CD14-positive monocyte (primary cell): ENCODE data around the gene LRCH4. TPM values are rescaled to one million over a fixed set of nuclear protein-coding genes. Genes with fewer than 3 reads are reported as not detected.

Source experiments
- DNase-seq, 3 donors: peaks; one replicate each; pipeline ENCODE4 v3.0.0-alpha.2; 2011 to 2022
- H2AFZ ChIP-seq: 2 replicates; pipeline ENCODE4 v1.6.0; 2012; ENCODE audit warnings: mild to moderate bottlenecking, low read depth, low read length, inconsistent platforms; ENCODE audit not compliant: insufficient read depth, poor library complexity, severe bottlenecking
- H3K27ac ChIP-seq, 2 donors: 1 replicate in 1 of 2; 2 replicates in 1 of 2; pipeline ENCODE4 v1.5.1; 2012 to 2013; ENCODE audit warnings: low read length in 2 of 2, control low read depth in 1 of 2, inconsistent platforms in 1 of 2, low read depth in 1 of 2, mild to moderate bottlenecking in 1 of 2
- H3K27me3 ChIP-seq, 2 donors: one replicate each; pipeline versions ENCODE4 v1.6.0 to v1.6.1; 2011 to 2013; ENCODE audit warnings: low read length in 2 of 2; ENCODE audit not compliant: control insufficient read depth in 2 of 2, insufficient read depth in 2 of 2
- H3K36me3 ChIP-seq, 2 donors: replicated peaks in 1 of 2; 1 replicate in 1 of 2; 2 replicates in 1 of 2; pipeline versions ENCODE4 v1.5.1 to v1.6.1; 2012 to 2013; ENCODE audit warnings: low read length in 2 of 2, control low read depth in 1 of 2, inconsistent platforms in 1 of 2, mild to moderate bottlenecking in 1 of 2; ENCODE audit not compliant: insufficient read depth in 2 of 2, control insufficient read depth in 1 of 2
- H3K4me1 ChIP-seq, 2 donors: 1 replicate in 1 of 2; 2 replicates in 1 of 2; pipeline versions ENCODE4 v1.5.1 to v1.6.1; 2012 to 2013; ENCODE audit warnings: low read length in 2 of 2, control low read depth in 1 of 2, inconsistent platforms in 1 of 2, mild to moderate bottlenecking in 1 of 2, moderate library complexity in 1 of 2; ENCODE audit not compliant: insufficient read depth in 2 of 2, control insufficient read depth in 1 of 2
- H3K4me2 ChIP-seq: replicated peaks from 2 replicates; pipeline ENCODE3; 2012; ENCODE audit warnings: low read length, moderate library complexity, mild to moderate bottlenecking; ENCODE audit not compliant: poor library complexity, severe bottlenecking; ENCODE audit errors: extremely low read depth
- H3K4me3 ChIP-seq, 3 experiments: fragments of 200-600 bp in 1 of 3; sonication (generic) in 1 of 3; replicated peaks in 1 of 3; 1 replicate in 2 of 3; 2 replicates in 1 of 3; pipeline ENCODE4 v1.5.1; 2011 to 2013; ENCODE audit warnings: low read length in 3 of 3, mild to moderate bottlenecking in 3 of 3, control low read depth in 2 of 3, low read depth in 2 of 3, inconsistent platforms in 1 of 3, moderate library complexity in 1 of 3
- H3K79me2 ChIP-seq: 2 replicates; pipeline ENCODE4 v1.6.0; 2012; ENCODE audit warnings: mild to moderate bottlenecking, control low read depth, inconsistent platforms, low read length, moderate library complexity; ENCODE audit not compliant: insufficient read depth
- H3K9ac ChIP-seq: 2 replicates; pipeline ENCODE4 v1.6.0; 2017; ENCODE audit warnings: low read length, mild to moderate bottlenecking; ENCODE audit not compliant: insufficient read depth, poor library complexity, severe bottlenecking
- H3K9me3 ChIP-seq, 2 donors: replicated peaks in 1 of 2; 1 replicate in 1 of 2; 2 replicates in 1 of 2; pipeline versions ENCODE4 v1.5.1 to v1.6.1; 2012 to 2013; ENCODE audit warnings: low read length in 2 of 2, control low read depth in 1 of 2; ENCODE audit not compliant: control insufficient read depth in 1 of 2, insufficient read depth in 1 of 2
- H4K20me1 ChIP-seq: 2 replicates; pipeline ENCODE4 v1.6.0; 2012; ENCODE audit warnings: mild to moderate bottlenecking, low read length, control low read depth, moderate library complexity; ENCODE audit not compliant: insufficient read depth
- H3K27ac Mint-ChIP-seq, 7 donors: one replicate each; pipeline ENCODE4 v1.8.0; 2020; ENCODE audit warnings: mild to moderate bottlenecking in 7 of 7, mixed read lengths in 7 of 7, moderate library complexity in 6 of 7, inconsistent platforms in 2 of 7
- H3K27me3 Mint-ChIP-seq, 3 donors: one replicate each; pipeline ENCODE4 v1.8.0; 2021 to 2022; ENCODE audit warnings: low read depth in 3 of 3, mild to moderate bottlenecking in 3 of 3, mixed read lengths in 3 of 3, moderate library complexity in 3 of 3, inconsistent platforms in 1 of 3
- H3K36me3 Mint-ChIP-seq, 2 donors: one replicate each; pipeline ENCODE4 v1.8.0; 2020; ENCODE audit warnings: mixed read lengths in 2 of 2, inconsistent platforms in 1 of 2, mild to moderate bottlenecking in 1 of 2
- H3K4me1 Mint-ChIP-seq: one replicate; pipeline ENCODE4 v1.8.0; 2020; ENCODE audit warnings: mild to moderate bottlenecking, mixed read lengths
- H3K4me3 Mint-ChIP-seq, 2 donors: one replicate each; pipeline ENCODE4 v1.8.0; 2020; ENCODE audit warnings: mild to moderate bottlenecking in 2 of 2, mixed read lengths in 2 of 2, moderate library complexity in 1 of 2
- H3K9me3 Mint-ChIP-seq, 7 donors: one replicate each; pipeline ENCODE4 v1.8.0; 2020 to 2022; ENCODE audit warnings: mixed read lengths in 7 of 7, mild to moderate bottlenecking in 6 of 7, moderate library complexity in 6 of 7, inconsistent platforms in 2 of 7
- CTCF ChIP-seq: fragments of 200-600 bp; IDR thresholded peaks from one replicate; pipeline ENCODE4 v1.8.0; 2022; ENCODE audit warnings: antibody characterized with exemption, mild to moderate bottlenecking
- WGBS: methylation state at CpG from one replicate; pipeline ENCODE4 v1.1.5; 2013; ENCODE audit warnings: missing lambda C conversion rate; ENCODE audit not compliant: insufficient coverage; 5-methylcytosine and 5-hydroxymethylcytosine counted together
- intact Hi-C, 2 donors: fragments of 100-400 bp; cut with micrococcal nuclease; formaldehyde crosslinking; loops; one replicate each; pipeline versions ENCODE4 v1.15.0 to v1.15.1; 2023
- polyA plus RNA-seq, 3 donors: library from polyadenylated mRNA; depleted of rRNA in 1 of 3; unstranded in 2 of 3; stranded (reverse) in 1 of 3; fragments of 300-500 nt in 2 of 3; fragments of >200 nt in 1 of 3; fragmentation: Illumina TruSeq in 2 of 3; gene quantifications; 1 replicate in 2 of 3; 2 replicates in 1 of 3; pipeline ENCODE4 v1.2.3, GENCODE V29; 2012 to 2021

LRCH4 gene
- polyA plus RNA-seq, 3 donors: 132 to 286 (median 134) TPM

GRCh38 chr7:100573691-100574361 is 12.1 kb downstream of the LRCH4 start, which contains the start of gene SAP25:
Gene SAP25 (minus strand): TSS chr7:100573900. CDS start chr7:100573742, 158 bp downstream.
- Histone ChIP-seq H3K4me3 (no peak within 1 kb of the TSS), H3K36me3 (peaks cover 65 to 73% of the 10 kb centered on the region in 2 donors), H3K4me2 (no peak within 1 kb of the TSS), H3K9me3 (no peaks in the 10 kb centered on the region), H3K79me2 (no peaks in the 10 kb centered on the region), H3K27me3 (peaks cover 3 to 36% of the 10 kb centered on the region in 2 donors), H3K4me1 (peaks cover 27 to 39% of the 10 kb centered on the region in 2 donors), H2AFZ (no peak within 1 kb of the TSS), H3K9ac (no peak within 1 kb of the TSS), H3K27ac (no peak within 1 kb of the TSS), H4K20me1 (peaks cover 97% of the 10 kb centered on the region)
- H3K4me3 Mint-ChIP-seq: no peak within 1 kb of the TSS
- 97% methylated on average over 61 of the region's 70 CpGs for whole genome bisulfite sequencing
- H3K9me3 Mint-ChIP-seq: peaks cover 0 to 17% (median 3%) of the 10 kb centered on the region in 7 donors
- H3K36me3 Mint-ChIP-seq: peaks cover 23 to 47% of the 10 kb centered on the region in 2 donors
- intact Hi-C loops: no loop called here
- peaks cover 30% of the 10 kb centered on the region for H3K4me1 Mint-ChIP-seq
- DNase-seq: no peak
- peaks cover 26 to 51% (median 41%) of the 10 kb centered on the region in 3 donors for H3K27me3 Mint-ChIP-seq
- no peak for TF ChIP-seq CTCF
- H3K27ac Mint-ChIP-seq: no peak within 1 kb of the TSS

- peaks cover 3 to 38% of the 10 kb centered on the region in 2 donors for H3K27me3 ChIP-seq
- intact Hi-C loops: no loop called here
- H3K4me2 ChIP-seq: no peak overlapping the region
- peaks cover 32% of the 10 kb centered on the region for H3K4me1 Mint-ChIP-seq
- WGBS: 98% methylated on average over 25 of the region's 30 CpGs
- no peaks in the 10 kb centered on the region for H3K9me3 ChIP-seq
- H3K4me1 ChIP-seq: peaks cover 27 to 39% of the 10 kb centered on the region in 2 donors
- H2AFZ ChIP-seq: no peak overlapping the region
- no peak for DNase-seq
- H3K36me3 Mint-ChIP-seq: peaks cover 23 to 40% of the 10 kb centered on the region in 2 donors
- peaks cover 96% of the 10 kb centered on the region for H4K20me1 ChIP-seq
- no peak overlapping the region for H3K9ac ChIP-seq
- H3K27me3 Mint-ChIP-seq: peaks cover 28 to 55% (median 41%) of the 10 kb centered on the region in 3 donors
- no peak overlapping the region for H3K4me3 ChIP-seq
- peaks cover 58 to 66% of the 10 kb centered on the region in 2 donors for H3K36me3 ChIP-seq
- H3K27ac Mint-ChIP-seq: no peak overlapping the region
- no peaks in the 10 kb centered on the region for H3K79me2 ChIP-seq
- peaks cover 0 to 17% (median 3%) of the 10 kb centered on the region in 7 donors for H3K9me3 Mint-ChIP-seq
- no peak overlapping the region for H3K4me3 Mint-ChIP-seq
- H3K27ac ChIP-seq: no peak overlapping the region
- no peak for TF ChIP-seq CTCF
Measured at GRCh38 chr7:100572949-100573675, 12.8 kb downstream of the LRCH4 start.
